Stimulated activated CD4-positive, alpha-beta T cell treated with anti-CD3 and anti-CD28 coated beads, Interleukin-15, amount 100 ng/mL, for 1 hour (primary cell): ENCODE results near the gene P3H2.
A peak's percentile ranks its signal among the peaks of the same experiment; 100 is the strongest.
"Not testable (repeated sequence)": the region's sequence is repeated elsewhere in the genome, so short reads cannot be mapped to it uniquely, and the experiment has no call there.

ENCODE experiments used
- DNase-seq, 2 donors: peaks; one replicate each; pipeline ENCODE4 v3.0.0-alpha.2; 2020; ENCODE audit warnings: low read depth in 1 of 2, low spot score in 1 of 2

The P3H2 gene

GRCh38 chr3:189988322-189988721, 132.4 kb downstream of the P3H2 start:
- no peak for DNase-seq

- no peak for DNase-seq
These were observed 134.7 kb downstream of the P3H2 start for GRCh38 chr3:189985948-189986347.

GRCh38 chr3:189983612-189984011, 137.1 kb downstream of the P3H2 start:
- DNase-seq: no peak

GRCh38 chr3:189982321-189982945, 138.3 kb downstream of the P3H2 start:
- no peak for DNase-seq

- DNase-seq: no peak
These were observed 139.0 kb downstream of the P3H2 start for GRCh38 chr3:189981668-189982067.

- DNase-seq: no peak
These were observed 141.9 kb downstream of the P3H2 start for GRCh38 chr3:189978753-189979152.

GRCh38 chr3:189977174-189977573, 143.5 kb downstream of the P3H2 start:
- no peak for DNase-seq

- no peak for DNase-seq
These were observed 145.2 kb downstream of the P3H2 start for GRCh38 chr3:189975391-189975990.

- DNase-seq: no peak
These were observed 146.3 kb downstream of the P3H2 start for GRCh38 chr3:189974359-189974758.

- DNase-seq: no peak
These were observed 153.3 kb downstream of the P3H2 start for GRCh38 chr3:189967254-189967865.

- no peak for DNase-seq
These were observed 153.9 kb downstream of the P3H2 start for GRCh38 chr3:189966843-189967242.

GRCh38 chr3:189964623-189965332, 155.9 kb downstream of the P3H2 start:
- DNase-seq: no peak

GRCh38 chr3:189962466-189962865, 158.2 kb downstream of the P3H2 start:
- DNase-seq: no peak

- peak; percentile 24 to 53 for DNase-seq
These were observed 159.1 kb downstream of the P3H2 start for GRCh38 chr3:189961522-189962161.

- DNase-seq: not testable (repeated sequence)
These were observed 159.6 kb downstream of the P3H2 start for GRCh38 chr3:189961086-189961485.

GRCh38 chr3:189954733-189955665, 165.7 kb downstream of the P3H2 start:
- no peak for DNase-seq

- no peak for DNase-seq
These were observed 167.1 kb downstream of the P3H2 start for GRCh38 chr3:189953551-189953950.

GRCh38 chr3:189952272-189952671, 168.4 kb downstream of the P3H2 start:
- DNase-seq: no peak

GRCh38 chr3:189950258-189950657, 170.4 kb downstream of the P3H2 start:
- no peak for DNase-seq

GRCh38 chr3:189949580-189949979, 171.1 kb downstream of the P3H2 start:
- no peak for DNase-seq

GRCh38 chr3:189948724-189949045, 172.0 kb downstream of the P3H2 start:
- no peak for DNase-seq
